Head of caudate nucleus (tissue), 42 donors: ENCODE results near the gene TMPRSS4.

Experiments
- DNase-seq, 42 donors: peaks; one replicate each; pipeline versions ENCODE4 v3.0.0 to v3.0.0-alpha.2; 2020 to 2021; ENCODE audit warnings: mixed read lengths in 7 of 42
- intact Hi-C: fragments of 100-400 bp; cut with DNase I; formaldehyde crosslinking; loops from one replicate; pipeline ENCODE4 v1.15.0; 2022

The TMPRSS4 gene

DNA sequence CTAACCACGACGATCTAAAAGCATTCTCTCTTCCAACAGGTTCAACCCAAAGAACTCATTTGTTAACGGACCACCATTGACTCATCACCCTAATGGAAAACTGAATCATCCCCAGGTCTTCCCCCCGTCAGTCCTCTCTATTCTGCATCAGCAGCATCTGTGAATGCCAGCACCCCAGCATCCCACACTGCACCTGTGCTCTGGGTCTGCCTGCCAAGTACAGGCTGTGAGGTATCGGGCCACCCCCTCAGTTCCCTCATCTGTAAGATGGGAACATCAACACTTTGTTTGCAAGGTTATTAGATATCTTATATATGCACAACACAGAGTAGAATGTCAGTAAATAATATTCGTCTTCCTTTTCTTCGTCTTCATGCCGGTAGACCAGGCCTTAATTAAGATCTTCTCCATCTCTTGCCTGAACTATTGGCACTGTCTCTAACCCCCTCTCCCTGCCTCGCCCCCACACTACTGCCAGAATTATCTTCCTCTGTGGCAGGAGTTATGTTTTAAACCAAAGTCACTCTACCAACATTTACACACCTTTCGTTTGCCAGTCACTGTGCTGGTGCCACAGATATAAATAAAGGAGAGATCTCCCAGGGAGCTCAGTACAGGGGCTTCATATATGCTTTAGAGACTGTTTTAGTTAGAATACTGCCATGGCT lies 7.8 kb upstream of the TMPRSS4 start:
- peak in 35 of 42 donors; percentile 35 to 88 (median 65) for DNase-seq
- intact Hi-C loops = no loop called here

DNA sequence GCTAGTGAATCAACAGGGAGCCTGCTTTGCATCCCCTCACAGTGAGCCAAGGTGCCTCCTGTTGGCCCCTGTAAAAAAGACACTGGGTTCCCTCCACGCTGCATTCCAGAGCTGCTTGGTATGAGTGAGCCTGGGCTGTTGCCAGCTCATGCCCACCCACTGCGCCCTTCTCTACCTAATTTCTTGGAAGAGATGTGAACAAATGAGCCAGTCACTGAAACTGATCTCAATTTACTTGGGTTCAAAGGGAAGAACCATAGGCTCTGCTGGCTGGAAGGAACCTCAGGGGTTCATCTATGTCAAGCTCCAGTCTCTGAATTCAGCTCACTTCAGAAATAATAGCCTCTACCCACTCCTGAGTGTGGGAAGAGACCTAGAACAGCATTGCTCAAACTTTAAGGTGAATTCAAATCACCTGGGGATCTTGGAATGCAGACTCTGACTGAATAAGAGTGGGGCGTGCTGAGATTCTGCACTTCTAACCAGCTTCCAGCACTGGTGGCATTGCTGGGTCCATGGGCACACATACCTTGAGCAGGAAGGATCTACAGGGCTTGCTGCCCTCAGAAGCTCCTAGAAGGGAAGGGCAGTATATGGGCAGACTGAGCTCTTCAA lies 5.4 kb upstream of the TMPRSS4 start:
- intact Hi-C loops = no loop called here
- DNase-seq = peak in 26 of 42 donors; percentile 21 to 78 (median 55)

DNA sequence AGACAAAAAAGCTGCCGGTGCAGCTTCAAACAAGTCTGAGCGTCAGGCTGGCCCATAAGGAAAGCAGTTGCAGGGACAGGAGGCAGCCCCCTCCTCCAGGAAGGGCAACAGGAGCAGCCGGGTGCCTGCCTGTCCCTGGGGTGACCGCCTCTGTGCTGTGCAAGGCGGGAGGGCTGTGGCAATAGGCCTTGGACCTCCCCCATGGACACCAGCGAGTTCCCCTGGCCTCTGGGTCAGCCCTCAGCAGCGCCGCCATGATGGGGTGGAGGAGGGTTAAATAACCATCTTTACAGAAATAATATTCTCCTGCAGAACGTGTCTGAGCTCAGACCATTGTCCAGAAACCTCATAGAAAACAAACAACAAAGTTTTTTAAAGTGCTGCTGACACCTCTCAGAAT lies 3.3 kb upstream of the TMPRSS4 start:
- intact Hi-C loops = no loop called here
- no peak for DNase-seq

DNA sequence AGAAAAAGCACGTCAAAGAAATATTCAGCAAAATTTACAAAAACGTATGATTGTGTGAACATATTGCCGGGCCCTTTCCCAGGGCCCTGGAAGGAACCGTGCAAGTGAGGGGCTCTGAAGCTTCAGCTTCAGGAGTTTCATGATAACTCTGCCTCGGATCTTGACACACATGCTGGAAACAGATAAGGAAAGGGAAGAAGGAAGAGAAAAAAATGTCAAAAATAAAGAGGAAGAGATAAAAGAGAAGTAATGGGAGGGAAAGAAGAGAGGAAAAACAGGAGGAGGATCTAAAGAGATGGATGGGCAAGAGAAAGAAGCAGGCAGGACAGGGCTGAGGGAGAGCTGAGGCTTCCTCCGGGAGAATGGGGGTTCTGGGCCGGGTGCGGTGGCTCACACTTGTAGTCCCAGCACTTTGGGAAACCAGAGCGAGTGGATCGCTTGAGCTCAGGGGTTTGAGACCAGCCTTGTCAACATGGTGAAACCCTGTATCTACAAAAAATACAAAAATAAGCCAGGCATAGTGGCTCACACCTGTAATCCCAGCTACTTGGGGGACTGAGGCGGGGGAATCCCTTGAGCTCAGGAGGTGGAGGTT lies 2.7 kb upstream of the TMPRSS4 start:
- DNase-seq = no peak
- intact Hi-C loops = no loop called here

DNA sequence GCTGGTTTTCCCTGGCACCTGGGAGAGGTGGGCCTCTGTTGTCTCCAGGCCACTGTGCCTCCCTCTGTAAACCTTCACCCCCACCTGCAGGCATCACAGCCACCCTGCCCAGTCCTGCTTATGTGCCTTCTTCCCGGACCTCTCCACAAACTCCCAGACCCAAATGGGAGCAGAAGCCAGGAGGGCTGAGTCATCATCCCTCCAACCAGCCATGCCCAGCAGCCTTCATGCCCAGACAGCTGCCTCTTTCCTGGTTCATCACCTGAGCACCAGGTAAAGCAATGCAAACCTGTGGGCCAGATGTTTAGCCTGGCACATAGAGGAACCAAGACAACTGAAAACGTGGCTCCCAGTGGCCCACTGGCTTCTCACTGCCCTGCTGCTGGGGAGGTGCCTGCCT lies 2.1 kb upstream of the TMPRSS4 start:
- DNase-seq = peak in 1 of 42 donors; percentile 20
- intact Hi-C loops = no loop called here

DNA sequence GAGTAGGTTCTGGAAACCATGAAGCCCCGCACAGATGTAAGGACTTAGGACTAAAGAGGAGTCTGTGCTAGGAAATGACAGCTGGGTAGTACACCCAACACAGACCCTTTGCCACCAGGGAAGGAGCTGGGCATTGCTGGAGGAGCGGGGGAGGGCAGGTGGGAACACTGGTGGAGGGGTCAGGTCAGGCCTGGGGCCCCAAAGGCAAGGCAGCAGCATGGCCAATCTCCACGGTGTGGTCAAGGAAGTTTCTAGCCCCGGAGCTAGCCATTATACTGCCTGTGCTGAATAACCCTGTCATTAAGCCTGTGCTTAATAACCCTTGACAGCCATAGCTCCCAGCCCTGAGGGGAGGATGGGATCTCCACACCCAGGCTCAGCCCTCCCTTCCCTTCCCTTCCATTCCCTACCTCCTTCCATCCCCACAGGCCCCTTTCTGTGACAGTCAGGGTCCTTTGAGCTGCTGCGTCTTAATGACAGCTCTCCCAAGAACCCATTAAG lies 2.1 kb downstream of the TMPRSS4 start:
- DNase-seq = no peak
- intact Hi-C loops = no loop called here

DNA sequence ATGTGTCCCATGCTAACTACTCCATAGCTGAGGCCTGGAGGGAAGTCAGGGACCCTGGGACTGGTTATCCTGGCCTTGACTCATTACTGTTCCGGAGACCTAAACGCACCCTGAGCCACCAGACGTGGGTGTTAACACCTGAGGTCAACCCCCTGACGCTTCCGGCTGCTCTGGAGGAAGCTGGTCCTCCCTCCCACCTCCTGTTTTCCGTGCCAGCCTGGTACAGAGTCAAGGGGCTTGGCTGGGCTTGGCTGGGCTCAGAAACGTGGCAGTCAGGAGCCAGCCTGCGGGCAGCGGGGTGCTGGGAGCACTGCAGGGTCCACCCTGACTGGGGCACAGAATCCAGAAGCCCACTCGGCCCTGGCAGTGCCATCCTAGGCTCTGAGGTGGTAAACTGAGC lies 2.6 kb downstream of the TMPRSS4 start:
- intact Hi-C loops = no loop called here
- no peak for DNase-seq

DNA sequence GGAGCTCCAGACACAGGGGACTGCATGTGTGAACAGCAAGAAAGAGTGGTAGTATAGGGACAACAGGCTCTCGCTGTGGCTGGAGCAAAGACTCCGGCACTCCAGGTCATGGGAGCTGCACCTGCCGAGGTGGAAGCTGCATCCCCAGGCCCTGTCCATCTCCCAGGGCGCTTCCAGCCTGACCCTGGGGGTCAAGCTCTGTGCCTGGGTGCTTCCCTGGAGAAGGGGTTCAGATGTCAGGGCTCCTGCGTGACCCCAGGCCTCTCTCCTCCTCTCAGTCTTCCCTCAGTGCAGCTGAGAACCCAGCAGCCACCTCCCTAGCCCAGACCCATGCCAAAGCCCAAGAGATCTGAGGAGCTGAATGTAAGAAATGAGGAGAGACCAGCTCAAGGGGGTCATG lies 3.4 kb downstream of the TMPRSS4 start:
- DNase-seq = no peak
- intact Hi-C loops = no loop called here

DNA sequence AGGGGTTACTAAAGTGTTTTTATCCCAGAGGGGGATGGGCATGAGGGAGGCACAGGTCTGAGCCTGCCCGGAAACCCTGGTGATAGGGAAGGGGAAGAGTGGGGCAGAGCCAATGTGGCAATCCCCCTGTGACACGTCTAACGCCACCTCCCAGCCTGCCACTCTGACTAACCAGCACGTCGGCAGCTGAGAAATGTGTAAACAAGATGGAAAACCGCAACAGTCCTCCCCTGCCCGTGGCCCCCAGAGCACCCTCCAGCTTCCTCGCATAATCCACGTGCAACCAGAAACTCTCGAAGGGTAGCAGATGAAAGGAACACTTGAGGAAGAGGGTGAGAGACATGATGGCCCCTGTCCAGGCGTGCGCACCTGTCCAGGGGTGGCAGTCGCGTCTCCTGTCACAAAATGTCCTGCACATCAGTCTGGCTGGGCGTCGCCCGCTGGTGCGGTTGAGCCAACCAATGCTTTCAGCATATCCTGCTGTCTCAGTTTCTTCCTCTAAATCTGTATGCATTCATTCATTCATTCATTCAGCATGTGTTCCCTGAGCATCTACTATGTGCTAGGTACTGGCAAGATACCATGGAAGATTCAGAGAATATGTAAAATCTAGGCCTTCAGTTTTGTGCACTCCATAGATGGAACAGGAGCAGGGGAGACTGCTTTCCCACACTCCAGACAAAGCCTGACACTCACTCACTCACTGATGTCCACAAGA lies 4.5 kb downstream of the TMPRSS4 start:
- DNase-seq = peak in 1 of 42 donors; percentile 6
- intact Hi-C loops = no loop called here

DNA sequence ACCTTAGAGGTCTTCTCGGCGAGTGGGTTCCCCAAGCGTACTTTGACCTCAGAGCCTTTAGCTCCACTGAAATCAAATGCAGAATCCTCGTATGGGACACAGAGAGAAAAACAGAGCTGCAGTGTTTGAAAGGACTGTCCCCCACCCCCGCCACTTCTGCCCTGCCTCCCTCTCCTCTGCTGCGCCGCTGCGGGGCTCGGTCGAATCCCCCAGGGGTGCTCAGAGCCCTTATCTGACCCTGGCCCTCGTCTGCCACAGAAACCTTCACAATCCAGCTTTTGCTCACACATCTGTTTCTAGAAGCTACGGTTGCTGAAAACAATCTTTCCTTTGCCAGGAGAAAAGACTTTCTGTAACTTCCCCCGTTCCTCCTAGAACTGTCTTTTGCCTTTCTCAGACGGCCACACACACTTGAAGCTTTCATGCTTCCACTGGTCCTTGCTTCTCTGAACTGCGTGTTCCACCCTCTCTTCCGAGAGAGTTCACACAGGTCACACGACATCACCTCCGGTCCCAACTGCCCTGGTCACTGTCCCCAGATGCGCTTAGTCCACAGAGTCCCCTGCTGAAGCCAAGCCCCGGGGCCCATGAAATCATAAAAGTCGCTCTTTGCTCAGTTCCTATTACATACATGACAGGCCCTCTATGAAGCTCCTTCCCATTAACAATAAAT lies 6.1 kb downstream of the TMPRSS4 start:
- intact Hi-C loops = no loop called here
- peak in 1 of 42 donors; percentile 26 for DNase-seq

DNA sequence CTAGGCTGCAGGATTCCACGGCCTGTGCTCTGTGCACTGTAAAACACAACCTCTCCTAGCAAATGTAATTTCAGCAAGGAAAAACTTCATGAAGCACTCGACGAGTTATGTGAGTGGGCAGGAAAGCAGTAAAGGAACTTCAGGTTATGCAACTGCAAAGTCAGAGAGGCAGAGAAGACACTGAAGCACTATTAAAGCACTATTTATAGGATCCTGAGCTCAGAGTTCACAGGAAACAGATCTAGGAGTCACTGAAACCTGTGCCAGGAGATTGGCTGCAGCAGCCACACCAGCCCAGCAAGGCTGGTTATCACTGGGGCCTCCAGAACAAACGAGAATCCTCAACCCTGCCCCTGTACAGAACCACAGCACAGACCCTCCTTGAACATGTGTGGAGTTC lies 7.4 kb downstream of the TMPRSS4 start:
- peak in 22 of 42 donors; percentile 34 to 81 (median 46) for DNase-seq
- intact Hi-C loops = no loop called here

DNA sequence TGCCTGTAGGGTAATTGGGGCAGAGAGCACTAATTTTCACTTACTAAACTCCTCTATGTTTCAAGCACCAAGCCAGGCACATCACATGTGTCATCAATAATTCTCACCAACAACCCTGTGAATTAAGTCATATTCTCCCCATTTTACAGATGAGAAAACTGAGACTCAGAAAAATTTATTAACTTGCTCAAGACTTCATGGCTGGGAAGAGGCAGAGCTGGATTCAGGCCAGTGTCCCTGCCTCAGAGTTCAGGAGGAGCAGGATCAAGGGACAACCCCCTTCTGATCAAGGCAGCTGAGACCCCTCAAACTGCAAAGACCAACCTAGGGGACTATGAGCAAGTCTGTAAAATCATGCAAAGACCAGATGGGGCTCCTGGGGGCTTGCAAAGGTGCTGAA lies 7.8 kb downstream of the TMPRSS4 start:
- peak in 1 of 42 donors; percentile 1 for DNase-seq
- intact Hi-C loops = no loop called here

DNA sequence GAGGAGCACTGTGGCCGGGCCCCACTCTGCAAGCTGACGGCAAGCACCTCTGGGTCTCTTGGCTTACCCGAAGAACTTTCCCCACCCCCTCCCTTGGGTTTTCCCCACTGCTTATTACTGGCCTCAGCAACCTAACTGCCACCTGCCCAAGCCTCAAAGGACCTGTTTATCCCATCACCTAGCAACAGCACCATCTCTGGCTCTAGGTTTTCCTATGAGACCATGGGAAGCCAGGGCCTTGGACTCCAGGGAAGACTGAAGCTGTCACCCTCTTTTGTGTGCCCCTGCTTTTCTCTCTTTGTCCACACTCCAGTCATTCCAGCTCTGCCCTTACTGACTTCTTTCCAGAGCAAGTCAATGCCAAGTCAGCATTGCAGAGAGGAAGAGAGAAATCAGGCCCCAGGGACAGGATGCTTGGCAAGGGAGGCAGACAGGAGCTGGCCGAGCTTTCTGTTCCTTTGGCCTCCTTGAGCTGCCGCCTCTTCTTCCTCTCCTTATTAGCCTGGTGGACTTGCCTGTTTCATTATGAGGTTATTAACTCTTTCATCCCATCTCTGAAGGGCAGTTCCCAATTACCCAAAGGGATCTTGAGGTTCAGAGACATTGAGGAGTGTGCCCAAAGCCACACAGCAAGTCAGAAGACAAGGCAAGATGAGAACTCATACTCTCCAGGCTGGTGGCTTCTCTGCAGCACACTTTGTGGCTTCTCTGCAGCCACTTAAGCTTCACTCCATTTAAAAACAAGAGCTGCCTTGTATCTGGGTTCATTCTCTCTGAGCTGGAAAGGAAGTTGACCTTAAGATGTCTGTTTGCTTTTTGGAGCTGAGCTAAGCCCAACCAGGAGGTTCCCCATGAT lies 10.3 kb downstream of the TMPRSS4 start, which contains the start of gene SMIM35:
TSS of gene SMIM35 (minus strand) at position 51 of the 856 bp plus-strand sequence. CDS start 206 bp downstream, outside the sequence.
- intact Hi-C loops = no loop called here
- DNase-seq = no peak

DNA sequence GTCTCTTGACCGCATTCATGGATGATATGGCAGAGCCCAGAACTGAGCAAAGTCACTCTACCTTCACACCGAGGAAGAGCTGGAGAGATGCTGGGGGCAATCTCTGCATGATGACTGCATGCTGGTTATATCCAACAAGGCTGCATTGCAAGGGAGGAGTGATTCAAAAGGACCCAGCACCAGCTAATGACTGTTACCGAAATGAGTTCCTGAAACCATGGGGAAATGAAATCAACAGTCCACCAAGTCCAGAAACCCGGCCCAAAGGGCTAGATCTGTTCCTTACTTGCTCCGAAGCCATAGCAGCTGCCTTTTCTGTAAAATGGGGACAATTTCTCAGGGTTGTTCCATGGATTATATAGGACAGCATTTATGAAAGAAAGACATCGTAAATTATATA lies 11.1 kb downstream of the TMPRSS4 start:
- intact Hi-C loops = no loop called here
- no peak for DNase-seq

DNA sequence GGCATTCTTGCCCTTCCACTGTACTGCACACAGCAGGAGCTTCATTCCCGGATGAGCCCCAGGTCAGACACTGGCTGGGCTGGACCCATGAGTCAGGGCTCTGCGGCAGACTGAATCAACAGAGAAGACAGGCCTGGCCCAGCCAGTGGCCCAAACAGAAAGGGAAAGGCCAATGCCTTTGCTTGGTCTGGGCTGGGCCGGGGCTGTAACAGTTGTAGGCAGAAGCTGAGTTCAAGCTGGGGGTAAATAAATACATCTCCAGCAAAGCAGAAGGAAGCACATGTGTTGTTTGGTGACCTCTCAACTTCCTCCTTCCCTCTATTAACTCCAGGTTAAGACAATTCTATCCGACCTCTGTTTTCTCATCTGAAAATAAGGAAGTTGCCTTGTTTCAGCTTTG lies 11.7 kb downstream of the TMPRSS4 start:
- intact Hi-C loops = no loop called here
- DNase-seq = peak in 7 of 42 donors; percentile 15 to 48 (median 31)

DNA sequence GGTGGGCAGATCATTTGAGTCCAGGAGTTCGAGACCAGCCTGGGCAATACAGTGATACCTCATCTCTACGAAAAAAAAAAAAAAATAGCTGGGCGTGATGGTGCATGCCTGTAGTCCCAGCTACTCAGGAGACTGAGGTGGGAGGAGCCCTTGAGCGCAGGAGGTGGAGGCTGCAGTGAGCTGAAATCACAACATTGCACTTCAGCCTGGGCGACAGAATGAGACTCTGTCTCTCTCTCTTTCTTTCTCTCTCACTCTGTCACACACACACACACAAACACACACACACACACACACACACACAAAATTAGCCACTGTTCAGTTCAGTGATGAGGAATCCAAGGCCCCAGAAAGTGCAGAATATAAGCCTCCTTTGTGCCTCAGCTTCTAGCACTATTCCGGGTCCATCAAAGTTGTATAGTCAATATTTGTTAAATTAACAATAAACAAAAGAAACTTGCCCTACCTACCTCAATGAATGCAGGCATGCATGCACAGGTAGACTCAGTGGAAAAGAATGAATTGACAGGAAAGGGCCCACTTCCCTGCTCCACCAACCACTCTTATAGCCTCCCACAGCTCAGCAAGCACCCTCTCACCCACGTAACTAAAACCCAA lies 13.8 kb downstream of the TMPRSS4 start:
- peak in 19 of 42 donors; percentile 22 to 77 (median 49) for DNase-seq

DNA sequence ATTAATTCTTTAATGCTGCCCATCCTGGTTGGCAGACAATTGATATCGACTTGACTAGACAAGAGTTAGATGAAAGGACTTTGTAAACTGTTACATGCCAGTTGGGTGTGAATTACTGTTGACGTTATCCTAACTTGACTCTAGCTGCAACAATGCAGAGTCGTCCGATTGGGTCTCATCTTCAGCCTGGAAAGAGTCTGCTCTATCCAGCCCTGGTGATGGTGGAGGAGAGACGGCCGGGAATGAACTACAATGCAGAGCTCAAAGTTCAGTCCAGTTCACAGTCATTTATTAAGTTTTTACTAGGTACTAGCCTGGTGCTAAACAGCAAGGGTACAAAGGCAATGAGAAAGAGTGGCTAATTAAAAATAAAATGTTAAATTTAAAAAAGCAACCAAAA lies 14.8 kb downstream of the TMPRSS4 start:
- intact Hi-C loops = no loop called here
- DNase-seq = no peak

More for the DNA sequence above, 13.8 kb downstream of the TMPRSS4 start:
- intact Hi-C loops = no loop called here
